K562 (cell line): Measurements from ENCODE around the gene P4HTM. TPM values are rescaled to one million over a fixed set of nuclear protein-coding genes. Genes with fewer than 3 reads are reported as not detected.

Experiments
- ARID1B ChIP-seq: fragments of 450-650 bp; IDR thresholded peaks from 2 replicates; pipeline ENCODE4 v1.6.1; 2016; ENCODE audit warnings: antibody characterized with exemption, mild to moderate bottlenecking, inconsistent platforms
- BRD9 ChIP-seq: fragments of 450-650 bp; IDR thresholded peaks from 2 replicates; pipeline ENCODE4 v1.6.1; 2018; ENCODE audit warnings: low read depth; ENCODE audit not compliant: partially characterized antibody
- DDX20 ChIP-seq: fragments of 450-650 bp; IDR thresholded peaks from 2 replicates; pipeline ENCODE4 v1.6.1; 2016; ENCODE audit warnings: missing genetic modification characterization, low read depth, mild to moderate bottlenecking, missing compliant biosample characterization, moderate library complexity
- FUS ChIP-seq: fragments of 200-400 bp; formaldehyde crosslinking; optimal IDR thresholded peaks from 2 replicates; pipeline ENCODE3; 2017; ENCODE audit warnings: low read depth, low read length
- HDAC1 ChIP-seq, 2 experiments: fragments of 450-650 bp; IDR thresholded peaks; 2 replicates each; pipeline ENCODE4 v1.6.1; 2016 to 2017; ENCODE audit warnings: inconsistent platforms in 1 of 2, mild to moderate bottlenecking in 1 of 2, moderate library complexity in 1 of 2
- HDGF ChIP-seq: fragments of 450-650 bp; IDR thresholded peaks from 2 replicates; pipeline ENCODE4 v1.6.1; 2016
- IFI16 ChIP-seq: fragments of 250-450 bp; sonication (Bioruptor Pico); IDR thresholded peaks from 2 replicates; pipeline ENCODE4 v2.1.2; 2022; ENCODE audit warnings: mild to moderate bottlenecking, inconsistent platforms
- MTA1 ChIP-seq: fragments of 450-650 bp; IDR thresholded peaks from 2 replicates; pipeline ENCODE4 v1.6.1; 2017; ENCODE audit warnings: borderline replicate concordance
- PHF8 ChIP-seq: fragments of 200-600 bp; sonication (generic); IDR thresholded peaks from 2 replicates; pipeline ENCODE4 v1.6.1; 2012; ENCODE audit warnings: mixed run types, mild to moderate bottlenecking, inconsistent platforms, low read length, moderate library complexity, borderline replicate concordance
- RBBP5 ChIP-seq: fragments of 200-600 bp; sonication (generic); IDR thresholded peaks from 2 replicates; pipeline ENCODE4 v1.6.1; 2012; ENCODE audit warnings: borderline replicate concordance, mild to moderate bottlenecking, low read length, control low read depth, inconsistent platforms; ENCODE audit not compliant: insufficient read depth, poor library complexity, severe bottlenecking
- RBM34 ChIP-seq: fragments of 200-400 bp; formaldehyde crosslinking; IDR thresholded peaks from 2 replicates; pipeline ENCODE4 v1.6.1; 2018; ENCODE audit warnings: low read length, borderline replicate concordance; ENCODE audit not compliant: insufficient read depth
- SNRNP70 ChIP-seq: fragments of 200-400 bp; formaldehyde crosslinking; optimal IDR thresholded peaks from 2 replicates; pipeline ENCODE3; 2017; ENCODE audit warnings: low read depth, low read length
- SREBF2 ChIP-seq: sonication (generic); formaldehyde crosslinking; IDR thresholded peaks from 2 replicates; pipeline ENCODE4 v1.4.0; 2020; ENCODE audit warnings: mild to moderate bottlenecking, missing genetic modification reagents
- TRIM28 ChIP-seq: fragments of 450-650 bp; IDR thresholded peaks from 2 replicates; pipeline ENCODE4 v1.6.1; 2017
- ZNF274 ChIP-seq: IDR thresholded peaks from 2 replicates; pipeline ENCODE4 v1.6.1; 2011; ENCODE audit warnings: low read depth, mild to moderate bottlenecking, low read length, moderate library complexity, borderline replicate concordance
- ZNF551 ChIP-seq: fragments of 250-450 bp; sonication (Bioruptor Pico); IDR thresholded peaks from 2 replicates; pipeline ENCODE4 v1.5.0; 2021; ENCODE audit warnings: mild to moderate bottlenecking, moderate library complexity
- polyA plus RNA-seq, 8 experiments: library from polyadenylated mRNA; depleted of rRNA in 4 of 8; stranded (reverse) in 5 of 8; unstranded in 3 of 8; fragments of >200 nt; fragmentation: Nextera tagmentation in 2 of 8; fragmentation: Illumina TruSeq in 1 of 8; extraction: Ambion mirVana in 2 of 8; extraction: Trizol in 1 of 8; gene quantifications; 2 replicates each; pipeline versions ENCODE4 v1.2.1 to v1.2.3, GENCODE V29; 2011 to 2014; ENCODE audit warnings: inconsistent platforms in 1 of 8, missing spikeins in 1 of 8
- total RNA-seq, 7 experiments: library from RNA; depleted of rRNA in 6 of 7; stranded (reverse); fragments of >200 nt in 6 of 7; fragmentation: Illumina TruSeq in 2 of 7; extraction: Trizol in 2 of 7; gene quantifications; 2 replicates each; pipeline versions ENCODE4 v1.2.1 to v1.2.3, GENCODE V29; 2011 to 2021; ENCODE audit warnings: low replicate concordance in 1 of 7
- TF ChIP-seq, protein P1 (sequence below): fragments of 250-450 bp; sonication (Bioruptor Pico); IDR thresholded peaks from 2 replicates; pipeline ENCODE4 v1.4.0; 2020; ENCODE audit warnings: mild to moderate bottlenecking
- TF ChIP-seq, protein P2 (sequence below): fragments of 450-650 bp; IDR thresholded peaks from 2 replicates; pipeline ENCODE4 v1.6.1; 2016; ENCODE audit warnings: borderline replicate concordance
- TF ChIP-seq, protein P3 (sequence below): fragments of 250-450 bp; sonication (Bioruptor Pico); IDR thresholded peaks from 2 replicates; pipeline ENCODE4 v1.4.0; 2020; ENCODE audit warnings: borderline replicate concordance
- TF ChIP-seq, protein P4 (sequence below): sonication (generic); formaldehyde crosslinking; IDR thresholded peaks from 2 replicates; pipeline ENCODE4 v1.8.0; 2022; ENCODE audit warnings: mild to moderate bottlenecking, missing genetic modification reagents
- TF ChIP-seq, protein P5 (sequence below): fragments of 450-650 bp; IDR thresholded peaks from one replicate; pipeline ENCODE4 v1.6.1; 2018; ENCODE audit warnings: mild to moderate bottlenecking, moderate library complexity; ENCODE audit not compliant: partially characterized antibody

The P4HTM gene
- total and polyA plus RNA-seq, 9 of the 15 experiments (the other 6 are each of a cell fraction or from before 2014, with no cell fraction given) = 0.09 to 0.66 (median 0.25) TPM; not detected in 2

DNA sequence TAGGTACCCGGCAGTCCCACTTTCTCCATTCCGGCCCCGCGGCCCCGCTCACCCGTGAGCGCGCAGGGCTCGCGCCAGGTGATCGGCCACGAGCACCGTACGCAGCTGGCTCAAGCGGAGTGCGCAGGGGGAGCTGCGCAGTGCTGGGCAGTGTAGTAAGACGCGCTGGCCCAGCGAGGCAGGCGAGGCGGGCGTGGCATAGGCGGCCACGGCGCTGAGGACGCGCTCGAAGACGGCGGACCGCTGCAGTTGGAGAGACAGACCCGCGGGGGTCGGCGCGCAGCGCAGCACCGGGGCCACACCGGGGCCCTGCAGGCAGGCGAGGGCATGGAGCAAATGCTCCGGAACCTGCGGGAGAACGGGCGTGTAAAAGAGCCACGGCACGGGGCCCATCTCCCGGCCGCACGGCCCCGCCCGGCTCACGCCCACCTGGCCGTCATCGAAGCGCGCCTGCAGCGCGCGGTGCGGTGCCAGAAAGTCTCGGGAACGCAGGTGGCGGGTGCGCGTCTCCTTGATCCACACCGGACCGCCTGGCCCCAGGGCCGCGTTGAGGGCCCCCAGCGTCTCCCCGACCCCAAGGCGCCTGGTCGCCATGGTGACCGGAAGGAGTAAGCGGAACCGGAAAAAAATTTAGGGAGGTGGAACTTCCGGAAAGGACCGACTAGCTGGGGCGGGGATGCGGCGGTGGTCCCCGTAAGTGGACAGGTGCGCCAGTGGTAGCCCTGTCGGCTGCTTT is 28.1 kb downstream of the P4HTM start, which contains the start of gene DALRD3 (continued):
- TF ChIP-seq, protein P1, sequence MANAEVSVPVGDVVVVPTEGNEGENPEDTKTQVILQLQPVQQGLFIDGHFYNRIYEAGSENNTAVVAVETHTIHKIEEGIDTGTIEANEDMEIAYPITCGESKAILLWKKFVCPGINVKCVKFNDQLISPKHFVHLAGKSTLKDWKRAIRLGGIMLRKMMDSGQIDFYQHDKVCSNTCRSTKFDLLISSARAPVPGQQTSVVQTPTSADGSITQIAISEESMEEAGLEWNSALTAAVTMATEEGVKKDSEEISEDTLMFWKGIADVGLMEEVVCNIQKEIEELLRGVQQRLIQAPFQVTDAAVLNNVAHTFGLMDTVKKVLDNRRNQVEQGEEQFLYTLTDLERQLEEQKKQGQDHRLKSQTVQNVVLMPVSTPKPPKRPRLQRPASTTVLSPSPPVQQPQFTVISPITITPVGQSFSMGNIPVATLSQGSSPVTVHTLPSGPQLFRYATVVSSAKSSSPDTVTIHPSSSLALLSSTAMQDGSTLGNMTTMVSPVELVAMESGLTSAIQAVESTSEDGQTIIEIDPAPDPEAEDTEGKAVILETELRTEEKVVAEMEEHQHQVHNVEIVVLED (CRISPR knock-in tag) = no peak
- TF ChIP-seq MTA1 (peak; percentile 79; the same call in 1 of the 2 replicates), ARID1B (no peak), FUS (peak; percentile 68), BRD9 (no peak), ZNF274 (no peak), HDAC1 (IDR thresholded peaks at IDR 0.05) (peak in 1 of 2 experiments; percentile 74; a peak in 2 of 4 replicates), PHF8 (peak; percentile 54; the same call in 1 of the 2 replicates), RBM34 (0 out of 2 replicates have a peak, but pooled peaks have one; percentile 46), IFI16 (CRISPR knock-in tag) (no peak), HDGF (no peak), DDX20 (no peak), RBBP5 (peak; percentile 59), SNRNP70 (no peak), TRIM28 (no peak), SREBF2 (CRISPR knock-in tag) (no peak), ZNF551 (CRISPR knock-in tag) (no peak)
- TF ChIP-seq, protein P2, sequence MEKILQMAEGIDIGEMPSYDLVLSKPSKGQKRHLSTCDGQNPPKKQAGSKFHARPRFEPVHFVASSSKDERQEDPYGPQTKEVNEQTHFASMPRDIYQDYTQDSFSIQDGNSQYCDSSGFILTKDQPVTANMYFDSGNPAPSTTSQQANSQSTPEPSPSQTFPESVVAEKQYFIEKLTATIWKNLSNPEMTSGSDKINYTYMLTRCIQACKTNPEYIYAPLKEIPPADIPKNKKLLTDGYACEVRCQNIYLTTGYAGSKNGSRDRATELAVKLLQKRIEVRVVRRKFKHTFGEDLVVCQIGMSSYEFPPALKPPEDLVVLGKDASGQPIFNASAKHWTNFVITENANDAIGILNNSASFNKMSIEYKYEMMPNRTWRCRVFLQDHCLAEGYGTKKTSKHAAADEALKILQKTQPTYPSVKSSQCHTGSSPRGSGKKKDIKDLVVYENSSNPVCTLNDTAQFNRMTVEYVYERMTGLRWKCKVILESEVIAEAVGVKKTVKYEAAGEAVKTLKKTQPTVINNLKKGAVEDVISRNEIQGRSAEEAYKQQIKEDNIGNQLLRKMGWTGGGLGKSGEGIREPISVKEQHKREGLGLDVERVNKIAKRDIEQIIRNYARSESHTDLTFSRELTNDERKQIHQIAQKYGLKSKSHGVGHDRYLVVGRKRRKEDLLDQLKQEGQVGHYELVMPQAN = peak; percentile 76; the same call in 1 of the 2 replicates
- TF ChIP-seq, protein P3, sequence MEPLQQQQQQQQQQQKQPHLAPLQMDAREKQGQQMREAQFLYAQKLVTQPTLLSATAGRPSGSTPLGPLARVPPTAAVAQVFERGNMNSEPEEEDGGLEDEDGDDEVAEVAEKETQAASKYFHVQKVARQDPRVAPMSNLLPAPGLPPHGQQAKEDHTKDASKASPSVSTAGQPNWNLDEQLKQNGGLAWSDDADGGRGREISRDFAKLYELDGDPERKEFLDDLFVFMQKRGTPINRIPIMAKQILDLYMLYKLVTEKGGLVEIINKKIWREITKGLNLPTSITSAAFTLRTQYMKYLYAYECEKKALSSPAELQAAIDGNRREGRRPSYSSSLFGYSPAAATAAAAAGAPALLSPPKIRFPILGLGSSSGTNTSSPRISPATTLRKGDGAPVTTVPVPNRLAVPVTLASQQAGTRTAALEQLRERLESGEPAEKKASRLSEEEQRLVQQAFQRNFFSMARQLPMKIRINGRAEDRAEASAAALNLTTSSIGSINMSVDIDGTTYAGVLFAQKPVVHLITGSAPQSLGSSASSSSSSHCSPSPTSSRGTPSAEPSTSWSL = no peak
- TF ChIP-seq, protein P4, sequence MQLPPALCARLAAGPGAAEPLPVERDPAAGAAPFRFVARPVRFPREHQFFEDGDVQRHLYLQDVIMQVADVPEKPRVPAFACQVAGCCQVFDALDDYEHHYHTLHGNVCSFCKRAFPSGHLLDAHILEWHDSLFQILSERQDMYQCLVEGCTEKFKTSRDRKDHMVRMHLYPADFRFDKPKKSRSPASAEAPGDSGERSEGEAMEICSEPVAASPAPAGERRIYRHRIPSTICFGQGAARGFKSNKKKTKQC (CRISPR knock-in tag) = 0 out of 2 replicates have a peak, but pooled peaks have one; percentile 12
- TF ChIP-seq, protein P5, sequence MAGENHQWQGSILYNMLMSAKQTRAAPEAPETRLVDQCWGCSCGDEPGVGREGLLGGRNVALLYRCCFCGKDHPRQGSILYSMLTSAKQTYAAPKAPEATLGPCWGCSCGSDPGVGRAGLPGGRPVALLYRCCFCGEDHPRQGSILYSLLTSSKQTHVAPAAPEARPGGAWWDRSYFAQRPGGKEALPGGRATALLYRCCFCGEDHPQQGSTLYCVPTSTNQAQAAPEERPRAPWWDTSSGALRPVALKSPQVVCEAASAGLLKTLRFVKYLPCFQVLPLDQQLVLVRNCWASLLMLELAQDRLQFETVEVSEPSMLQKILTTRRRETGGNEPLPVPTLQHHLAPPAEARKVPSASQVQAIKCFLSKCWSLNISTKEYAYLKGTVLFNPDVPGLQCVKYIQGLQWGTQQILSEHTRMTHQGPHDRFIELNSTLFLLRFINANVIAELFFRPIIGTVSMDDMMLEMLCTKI = no peak
